ENCODE results near the gene CPSF4L.

CPSF4L gene

GRCh38 chr17:73280191-73280590, 18.5 kb upstream of the CPSF4L start:
- Histone ChIP-seq H3K27ac (ENCODE audit: low read length) (no peak overlapping the region), H3K27me3 (ENCODE audit: control insufficient read depth in 1 of 2, insufficient read depth in 2 of 2, low read length in 2 of 2) (no peaks in the 10 kb centered on the region), H3K4me1 (ENCODE audit: control insufficient read depth, insufficient read depth, low read length) (peaks cover 43% of the 10 kb centered on the region)

GRCh38 chr17:73279704-73280103, 18.0 kb upstream of the CPSF4L start:
- Histone ChIP-seq H3K27ac (ENCODE audit: low read length) (no peak overlapping the region), H3K9ac (ENCODE audit: low read length in 2 of 2) (no peak overlapping the region), H3K9me3 (ENCODE audit: control insufficient read depth in 2 of 2, low read length in 2 of 2) (no peaks in the 10 kb centered on the region), H3K27me3 (ENCODE audit: control insufficient read depth in 1 of 2, insufficient read depth in 2 of 2, low read length in 2 of 2) (no peaks in the 10 kb centered on the region), H3K36me3 (ENCODE audit: control insufficient read depth in 2 of 2, insufficient read depth in 2 of 2, low read length in 2 of 2) (peaks cover 3 to 6% of the 10 kb centered on the region in 2 donors), H3K4me3 (ENCODE audit: low read length in 2 of 2) (no peak overlapping the region), H3K4me1 (ENCODE audit: control insufficient read depth, insufficient read depth, low read length) (peaks cover 38% of the 10 kb centered on the region)

More at GRCh38 chr17:73280191-73280590, 18.5 kb upstream of the CPSF4L start:
- Histone ChIP-seq H3K4me3 (ENCODE audit: low read length in 2 of 2) (no peak overlapping the region), H3K9ac (ENCODE audit: low read length in 2 of 2) (no peak overlapping the region), H3K9me3 (ENCODE audit: control insufficient read depth in 2 of 2, low read length in 2 of 2) (no peaks in the 10 kb centered on the region), H3K36me3 (ENCODE audit: control insufficient read depth in 2 of 2, insufficient read depth in 2 of 2, low read length in 2 of 2) (peaks cover 3 to 9% of the 10 kb centered on the region in 2 donors)

DNA sequence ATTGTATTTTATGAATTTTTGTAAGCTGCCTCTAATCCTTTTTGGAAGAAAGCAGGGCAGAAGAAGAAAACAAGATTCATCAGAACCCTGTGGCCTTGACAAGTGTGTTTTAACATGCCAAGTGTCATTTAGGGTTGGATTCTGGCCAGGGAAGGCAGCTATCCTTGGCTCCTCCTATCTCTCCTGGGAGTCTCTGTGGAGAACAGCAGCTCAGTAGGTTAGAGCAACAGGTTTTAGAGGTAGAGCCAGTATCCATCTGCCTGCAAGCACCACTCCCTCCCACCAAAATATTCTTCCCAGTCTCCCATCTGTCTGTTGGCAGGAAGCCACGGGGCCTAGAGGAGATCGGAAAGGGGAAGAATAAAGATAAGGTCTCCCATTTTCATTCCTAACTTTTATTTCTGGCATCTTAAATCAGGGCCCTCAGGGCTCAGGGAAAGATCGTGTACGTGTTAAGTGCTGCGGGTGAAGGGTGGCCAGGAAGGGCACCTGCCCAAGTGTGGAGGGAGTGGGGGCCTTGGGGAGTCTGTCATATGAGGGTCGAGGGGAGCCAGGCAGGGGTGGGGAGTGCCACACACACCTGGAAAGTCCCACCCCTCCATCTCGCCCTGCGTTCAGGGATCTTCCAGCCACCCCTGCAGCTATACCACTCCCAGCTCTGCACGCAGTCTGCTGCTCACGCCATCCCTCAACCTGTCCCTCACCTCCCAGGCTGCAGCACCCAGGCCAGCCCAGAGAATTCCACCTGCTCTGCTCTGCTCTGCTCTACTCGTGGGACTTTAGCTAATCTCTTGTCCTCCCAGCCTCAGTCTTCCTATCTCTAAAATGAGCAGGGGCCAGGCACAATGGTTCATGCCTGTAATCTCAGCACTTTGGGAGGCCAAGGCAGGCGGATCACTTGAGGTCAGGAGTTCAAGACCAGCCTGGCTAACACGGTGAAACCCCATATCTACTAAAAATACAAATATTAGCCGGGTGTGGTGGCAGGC, 17.1 kb upstream of the CPSF4L start:
- peak overlapping the region; percentile 41 for H3K27ac ChIP-seq (ENCODE audit: low read length)
- peak overlapping the region in 1 of 2 donors; percentile 36 for H3K9ac ChIP-seq (ENCODE audit: low read length in 2 of 2)
- no peaks in the 10 kb centered on the region for H3K27me3 ChIP-seq (ENCODE audit: control insufficient read depth in 1 of 2, insufficient read depth in 2 of 2, low read length in 2 of 2)
- peak overlapping the region; percentile 6 to 47 for H3K4me3 ChIP-seq (ENCODE audit: low read length in 2 of 2)
- peaks cover 0 to 6% of the 10 kb centered on the region in 2 donors for H3K36me3 ChIP-seq (ENCODE audit: control insufficient read depth in 2 of 2, insufficient read depth in 2 of 2, low read length in 2 of 2)
- H3K4me1 ChIP-seq (ENCODE audit: control insufficient read depth, insufficient read depth, low read length) = peaks cover 29% of the 10 kb centered on the region
- H3K9me3 ChIP-seq (ENCODE audit: control insufficient read depth in 2 of 2, low read length in 2 of 2) = no peaks in the 10 kb centered on the region

- Histone ChIP-seq H3K27ac (ENCODE audit: low read length) (peak overlapping the region; percentile 41), H3K4me1 (ENCODE audit: control insufficient read depth, insufficient read depth, low read length) (peaks cover 22% of the 10 kb centered on the region), H3K9ac (ENCODE audit: low read length in 2 of 2) (peak overlapping the region in 1 of 2 donors; percentile 36), H3K9me3 (ENCODE audit: control insufficient read depth in 2 of 2, low read length in 2 of 2) (no peaks in the 10 kb centered on the region), H3K27me3 (ENCODE audit: control insufficient read depth in 1 of 2, insufficient read depth in 2 of 2, low read length in 2 of 2) (no peaks in the 10 kb centered on the region), H3K36me3 (ENCODE audit: control insufficient read depth in 2 of 2, insufficient read depth in 2 of 2, low read length in 2 of 2) (peaks cover 0 to 6% of the 10 kb centered on the region in 2 donors), H3K4me3 (ENCODE audit: low read length in 2 of 2) (peak overlapping the region in 1 of 2 donors; percentile 47)
These were observed 16.4 kb upstream of the CPSF4L start for GRCh38 chr17:73278049-73278464.

DNA sequence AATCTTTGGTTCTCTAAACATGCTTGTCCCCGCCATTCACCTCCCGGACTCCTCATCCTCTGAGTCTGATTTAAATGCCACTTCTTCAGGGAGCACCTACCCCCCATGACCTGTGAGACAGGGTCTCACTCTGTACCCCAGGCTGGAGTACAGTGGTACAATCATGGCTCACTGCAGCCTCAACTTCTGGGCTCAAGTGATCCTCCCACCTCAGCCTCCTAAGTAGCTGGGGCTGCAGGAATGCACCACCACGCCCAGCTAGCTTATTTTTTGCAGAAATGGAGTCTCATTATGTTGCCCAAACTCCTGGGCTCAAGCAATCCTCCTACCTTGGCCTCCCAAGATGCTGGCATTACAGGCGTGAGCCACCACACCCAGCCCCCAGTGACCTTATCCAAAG, 12.8 kb upstream of the CPSF4L start:
- Histone ChIP-seq H3K9ac (ENCODE audit: low read length in 2 of 2) (no peak overlapping the region), H3K9me3 (ENCODE audit: control insufficient read depth in 2 of 2, low read length in 2 of 2) (no peaks in the 10 kb centered on the region), H3K27ac (ENCODE audit: low read length) (no peak overlapping the region), H3K27me3 (ENCODE audit: control insufficient read depth in 1 of 2, insufficient read depth in 2 of 2, low read length in 2 of 2) (no peaks in the 10 kb centered on the region), H3K4me3 (ENCODE audit: low read length in 2 of 2) (no peak overlapping the region), H3K4me1 (ENCODE audit: control insufficient read depth, insufficient read depth, low read length) (peaks cover 19% of the 10 kb centered on the region), H3K36me3 (ENCODE audit: control insufficient read depth in 2 of 2, insufficient read depth in 2 of 2, low read length in 2 of 2) (no peaks in the 10 kb centered on the region)

GRCh38 chr17:73272906-73273218, 11.2 kb upstream of the CPSF4L start:
- no peaks in the 10 kb centered on the region for H3K27me3 ChIP-seq (ENCODE audit: control insufficient read depth in 1 of 2, insufficient read depth in 2 of 2, low read length in 2 of 2)
- no peaks in the 10 kb centered on the region for H3K36me3 ChIP-seq (ENCODE audit: control insufficient read depth in 2 of 2, insufficient read depth in 2 of 2, low read length in 2 of 2)
- peaks cover 4% of the 10 kb centered on the region for H3K4me1 ChIP-seq (ENCODE audit: control insufficient read depth, insufficient read depth, low read length)
- no peaks in the 10 kb centered on the region for H3K9me3 ChIP-seq (ENCODE audit: control insufficient read depth in 2 of 2, low read length in 2 of 2)
- H3K9ac ChIP-seq (ENCODE audit: low read length in 2 of 2) = no peak overlapping the region
- H3K4me3 ChIP-seq (ENCODE audit: low read length in 2 of 2) = no peak overlapping the region
- no peak overlapping the region for H3K27ac ChIP-seq (ENCODE audit: low read length)

DNA sequence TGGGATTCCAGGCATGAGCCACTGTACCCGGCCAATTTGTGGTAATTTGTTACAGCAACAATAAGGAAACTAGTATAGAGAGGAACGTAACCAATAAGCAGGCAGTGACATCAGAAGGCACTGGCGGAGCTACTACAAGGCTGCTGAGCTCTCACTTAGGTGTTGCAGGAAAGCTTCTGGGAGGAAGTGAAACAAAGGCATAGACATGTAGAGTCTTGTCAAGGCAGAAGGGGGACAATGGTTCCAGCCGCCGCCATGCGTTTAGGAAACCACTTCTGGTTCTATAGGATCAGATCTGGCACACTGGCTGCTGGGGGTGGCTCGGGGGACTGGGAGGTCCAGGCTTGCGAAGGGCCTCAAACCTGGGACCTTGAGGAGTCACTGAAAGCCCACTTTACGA, 9.4 kb upstream of the CPSF4L start:
- Histone ChIP-seq H3K27ac (ENCODE audit: low read length) (no peak overlapping the region), H3K4me3 (ENCODE audit: low read length in 2 of 2) (no peak overlapping the region), H3K4me1 (ENCODE audit: control insufficient read depth, insufficient read depth, low read length) (no peaks in the 10 kb centered on the region), H3K27me3 (ENCODE audit: control insufficient read depth in 1 of 2, insufficient read depth in 2 of 2, low read length in 2 of 2) (no peaks in the 10 kb centered on the region), H3K9ac (ENCODE audit: low read length in 2 of 2) (no peak overlapping the region), H3K9me3 (ENCODE audit: control insufficient read depth in 2 of 2, low read length in 2 of 2) (no peaks in the 10 kb centered on the region), H3K36me3 (ENCODE audit: control insufficient read depth in 2 of 2, insufficient read depth in 2 of 2, low read length in 2 of 2) (no peaks in the 10 kb centered on the region)

DNA sequence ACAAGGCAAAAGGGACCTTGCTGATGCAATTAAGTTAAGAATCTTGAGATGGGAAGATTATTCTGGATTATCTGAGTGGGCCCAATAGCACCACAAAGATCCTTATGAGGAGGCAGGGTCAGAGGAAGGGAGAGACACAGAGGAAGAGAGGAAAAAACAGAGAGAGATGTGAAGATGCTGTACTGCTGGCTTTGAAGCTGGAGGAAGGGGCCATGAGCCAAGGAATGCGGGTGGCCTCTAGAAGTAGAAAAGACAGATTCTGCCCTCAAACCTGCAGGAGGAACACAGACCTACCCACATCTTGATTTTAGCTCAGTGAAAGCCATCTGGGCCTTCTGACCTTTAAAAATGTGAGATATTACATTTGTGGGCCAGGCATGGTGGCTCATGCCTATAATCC, 8.1 kb upstream of the CPSF4L start:
- Histone ChIP-seq H3K9ac (ENCODE audit: low read length in 2 of 2) (no peak overlapping the region), H3K27me3 (ENCODE audit: control insufficient read depth in 1 of 2, insufficient read depth in 2 of 2, low read length in 2 of 2) (no peaks in the 10 kb centered on the region), H3K36me3 (ENCODE audit: control insufficient read depth in 2 of 2, insufficient read depth in 2 of 2, low read length in 2 of 2) (no peaks in the 10 kb centered on the region), H3K9me3 (ENCODE audit: control insufficient read depth in 2 of 2, low read length in 2 of 2) (no peaks in the 10 kb centered on the region), H3K4me3 (ENCODE audit: low read length in 2 of 2) (no peak overlapping the region), H3K4me1 (ENCODE audit: control insufficient read depth, insufficient read depth, low read length) (no peaks in the 10 kb centered on the region), H3K27ac (ENCODE audit: low read length) (no peak overlapping the region)

GRCh38 chr17:73269329-73269615, 7.6 kb upstream of the CPSF4L start:
- no peaks in the 10 kb centered on the region for H3K9me3 ChIP-seq (ENCODE audit: control insufficient read depth in 2 of 2, low read length in 2 of 2)
- H3K4me3 ChIP-seq (ENCODE audit: low read length in 2 of 2) = no peak overlapping the region
- H3K36me3 ChIP-seq (ENCODE audit: control insufficient read depth in 2 of 2, insufficient read depth in 2 of 2, low read length in 2 of 2) = no peaks in the 10 kb centered on the region
- H3K27me3 ChIP-seq (ENCODE audit: control insufficient read depth in 1 of 2, insufficient read depth in 2 of 2, low read length in 2 of 2) = no peaks in the 10 kb centered on the region
- H3K27ac ChIP-seq (ENCODE audit: low read length) = no peak overlapping the region
- no peak overlapping the region for H3K9ac ChIP-seq (ENCODE audit: low read length in 2 of 2)
- H3K4me1 ChIP-seq (ENCODE audit: control insufficient read depth, insufficient read depth, low read length) = no peaks in the 10 kb centered on the region

GRCh38 chr17:73268582-73269328, 7.1 kb upstream of the CPSF4L start:
- Histone ChIP-seq H3K27me3 (ENCODE audit: control insufficient read depth in 1 of 2, insufficient read depth in 2 of 2, low read length in 2 of 2) (no peaks in the 10 kb centered on the region), H3K36me3 (ENCODE audit: control insufficient read depth in 2 of 2, insufficient read depth in 2 of 2, low read length in 2 of 2) (no peaks in the 10 kb centered on the region), H3K9ac (ENCODE audit: low read length in 2 of 2) (no peak overlapping the region), H3K4me3 (ENCODE audit: low read length in 2 of 2) (no peak overlapping the region), H3K27ac (ENCODE audit: low read length) (no peak overlapping the region), H3K9me3 (ENCODE audit: control insufficient read depth in 2 of 2, low read length in 2 of 2) (no peaks in the 10 kb centered on the region), H3K4me1 (ENCODE audit: control insufficient read depth, insufficient read depth, low read length) (no peaks in the 10 kb centered on the region)
